ENCODE data around the gene ALG9.

The ALG9 gene

GRCh38 chr11:111851067-111851466, 20.3 kb downstream of the ALG9 start (continued):
- TF ChIP-seq ZNF518A (tag by site-specific recombination; conservative IDR thresholded peaks at IDR 0.05; ENCODE audit: low read depth) (no peak), ZSCAN23 (tag by site-specific recombination; IDR thresholded peaks at IDR 0.05) (no peak)
- TF ChIP-seq, protein P1, sequence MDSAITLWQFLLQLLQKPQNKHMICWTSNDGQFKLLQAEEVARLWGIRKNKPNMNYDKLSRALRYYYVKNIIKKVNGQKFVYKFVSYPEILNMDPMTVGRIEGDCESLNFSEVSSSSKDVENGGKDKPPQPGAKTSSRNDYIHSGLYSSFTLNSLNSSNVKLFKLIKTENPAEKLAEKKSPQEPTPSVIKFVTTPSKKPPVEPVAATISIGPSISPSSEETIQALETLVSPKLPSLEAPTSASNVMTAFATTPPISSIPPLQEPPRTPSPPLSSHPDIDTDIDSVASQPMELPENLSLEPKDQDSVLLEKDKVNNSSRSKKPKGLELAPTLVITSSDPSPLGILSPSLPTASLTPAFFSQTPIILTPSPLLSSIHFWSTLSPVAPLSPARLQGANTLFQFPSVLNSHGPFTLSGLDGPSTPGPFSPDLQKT (IDR thresholded peaks at IDR 0.05; ENCODE audit: borderline replicate concordance, low read depth, low read length): no peak
- TF ChIP-seq, protein P2, sequence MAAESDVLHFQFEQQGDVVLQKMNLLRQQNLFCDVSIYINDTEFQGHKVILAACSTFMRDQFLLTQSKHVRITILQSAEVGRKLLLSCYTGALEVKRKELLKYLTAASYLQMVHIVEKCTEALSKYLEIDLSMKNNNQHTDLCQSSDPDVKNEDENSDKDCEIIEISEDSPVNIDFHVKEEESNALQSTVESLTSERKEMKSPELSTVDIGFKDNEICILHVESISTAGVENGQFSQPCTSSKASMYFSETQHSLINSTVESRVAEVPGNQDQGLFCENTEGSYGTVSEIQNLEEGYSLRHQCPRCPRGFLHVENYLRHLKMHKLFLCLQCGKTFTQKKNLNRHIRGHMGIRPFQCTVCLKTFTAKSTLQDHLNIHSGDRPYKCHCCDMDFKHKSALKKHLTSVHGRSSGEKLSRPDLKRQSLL (tag by site-specific recombination; IDR thresholded peaks at IDR 0.05): no peak

DNA sequence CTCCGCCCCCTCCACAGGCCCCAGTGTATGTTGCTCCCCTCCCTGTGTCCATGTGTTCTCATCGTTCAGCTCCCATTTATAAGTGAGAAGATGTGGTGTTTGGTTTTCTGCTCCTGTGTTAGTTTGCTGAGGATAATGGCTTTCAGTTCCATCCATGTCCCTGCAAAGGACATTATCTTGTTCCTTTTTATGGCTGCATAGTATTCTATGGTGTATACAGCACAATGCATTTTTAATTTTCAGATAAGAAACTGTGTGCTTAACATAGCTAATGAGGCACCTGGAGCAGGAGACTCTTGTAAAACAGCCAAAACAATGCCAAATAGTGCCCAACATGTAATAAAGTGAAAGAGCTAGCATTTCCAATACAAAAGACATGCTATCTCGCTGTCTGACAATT, 21.8 kb downstream of the ALG9 start:
- H3K27ac ChIP-seq (ENCODE audit: extremely low read depth, low read depth, low read length): no peak overlapping the region
- ChIA-PET CTCF (interaction anchor here (0.6 to 1.2 kb wide), 2 partner anchors 9 to 284 kb away, joined by 3 to 4 read pairs; no protein-coding TSS in a partner anchor), POLR2A (interaction anchor here (0.6 kb wide), 1 partner anchor 231 kb away, joined by 4 read pairs; no protein-coding TSS in a partner anchor)
- H3K4me3 ChIP-seq (ENCODE audit: low read depth, low read length): no peak overlapping the region
- H3K4me1 ChIP-seq (ENCODE audit: control insufficient read depth, insufficient read depth, low read length): no peaks in the 10 kb centered on the region
- H3K9me3 ChIP-seq (ENCODE audit: control insufficient read depth, insufficient read depth, low read depth, low read length): no peaks in the 10 kb centered on the region
- peak; percentile 71 for TF ChIP-seq ZNF146 (tag by site-specific recombination; IDR thresholded peaks at IDR 0.05)
- TF ChIP-seq, protein P1 (IDR thresholded peaks at IDR 0.05; ENCODE audit: borderline replicate concordance, low read depth, low read length): no peak
- H3K36me3 ChIP-seq (ENCODE audit: control insufficient read depth in 2 of 2, insufficient read depth in 1 of 2, low read length in 2 of 2): peaks cover 0 to 63% of the 10 kb centered on the region in 2 experiments; a peak in 2 of 3 replicates

DNA sequence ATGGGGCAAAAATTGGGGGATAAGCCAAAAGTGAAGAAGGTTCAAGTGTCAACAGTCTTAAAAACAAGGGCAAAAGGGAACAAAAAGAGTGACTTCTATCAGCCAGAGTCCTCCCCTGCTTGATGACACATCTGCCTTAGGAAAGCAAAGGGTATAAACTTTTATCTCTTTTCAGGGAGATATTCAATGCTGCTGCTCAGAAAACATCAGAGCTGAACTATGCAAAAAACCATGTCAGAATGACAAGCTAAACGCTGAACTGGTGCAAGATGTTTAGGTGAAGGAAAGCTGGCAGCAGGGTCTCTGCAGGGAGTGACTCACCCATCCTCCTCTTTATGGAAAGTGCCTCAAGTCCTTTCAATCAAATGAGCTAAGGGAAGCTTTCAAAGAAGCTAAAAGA, 24.7 kb downstream of the ALG9 start:
- H3K4me1 ChIP-seq (ENCODE audit: control insufficient read depth, insufficient read depth, low read length): no peaks in the 10 kb centered on the region
- H3K27ac ChIP-seq (ENCODE audit: extremely low read depth, low read depth, low read length): no peak overlapping the region
- no peak overlapping the region for H3K4me3 ChIP-seq (ENCODE audit: low read depth, low read length)
- TF ChIP-seq, protein P2 (tag by site-specific recombination; IDR thresholded peaks at IDR 0.05): no peak
- TF ChIP-seq ZNF555 (tag by site-specific recombination; conservative IDR thresholded peaks at IDR 0.05) (no peak), ZNF10 (tag by site-specific recombination; IDR thresholded peaks at IDR 0.05) (0 out of 2 replicates have a peak, but pooled peaks have one; percentile 14), ZSCAN30 (tag by site-specific recombination; IDR thresholded peaks at IDR 0.05) (no peak)
- ChIA-PET POLR2A (interaction anchor here (0.7 to 1.0 kb wide), 2 partner anchors 25 to 40 kb away, joined by 3 read pairs; partner anchors contain the start of gene ALG9), CTCF (interaction anchor here (0.5 to 1.5 kb wide), 5 partner anchors 10 to 279 kb away, joined by 3 to 5 read pairs (median 3); no protein-coding TSS in a partner anchor)
- H3K36me3 ChIP-seq (ENCODE audit: control insufficient read depth in 2 of 2, insufficient read depth in 1 of 2, low read length in 2 of 2): peaks cover 0 to 58% of the 10 kb centered on the region in 2 experiments; a peak in 2 of 3 replicates
- H3K9me3 ChIP-seq (ENCODE audit: control insufficient read depth, insufficient read depth, low read depth, low read length): no peaks in the 10 kb centered on the region

All from HEK293 (cell line).